ENCODE results near the gene DYNC1I1. TPM values are rescaled to one million over a fixed set of nuclear protein-coding genes. Genes with fewer than 3 reads are reported as not detected.

The DYNC1I1 gene
- total RNA-seq, 2 experiments from 2014 or later, result not detected

GRCh38 chr7:96013836-96014235 lies 241.5 kb downstream of the DYNC1I1 start:
- H3K27me3 Mint-ChIP-seq, result peaks cover 17% of the 10 kb centered on the region
- intact Hi-C loops (cut with DNase I, micrococcal nuclease), result no loop called here
- H3K4me1 Mint-ChIP-seq, result peaks cover 3% of the 10 kb centered on the region
- H3K36me3 Mint-ChIP-seq (ENCODE audit: low read depth), result no peaks in the 10 kb centered on the region
- no peak overlapping the region for H3K27ac Mint-ChIP-seq
- ATAC-seq (no peak), DNase-seq (no peak)
- ChIA-PET CTCF (interaction anchor here (0.5 kb wide), 1 partner anchor 1305 kb away, joined by 4 read pairs; no protein-coding TSS in a partner anchor), POLR2A (no interaction called here)
- H3K4me3 Mint-ChIP-seq, result no peak overlapping the region
- no peaks in the 10 kb centered on the region for H3K9me3 Mint-ChIP-seq (ENCODE audit: low read depth)

DNA sequence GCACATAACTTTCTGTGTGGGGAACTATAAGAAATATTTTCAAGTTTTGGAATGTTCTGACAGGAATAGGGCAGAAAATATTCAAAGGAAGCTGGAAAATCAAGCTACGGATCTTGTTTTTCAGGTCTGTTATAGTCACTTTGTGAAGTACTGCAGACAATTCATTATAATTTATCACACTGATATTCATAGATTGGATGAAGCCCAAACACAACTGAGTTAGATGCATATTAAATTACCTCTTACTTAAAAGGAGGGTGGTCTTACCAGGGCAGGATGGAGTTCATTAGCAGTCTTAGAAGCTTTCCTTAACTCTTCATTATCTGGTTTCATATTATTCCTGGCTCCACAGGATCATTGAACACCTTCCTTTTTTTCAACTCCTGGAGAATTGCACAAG lies 242.3 kb downstream of the DYNC1I1 start:
- CTCF ChIA-PET, result interaction anchor here (0.5 kb wide), 1 partner anchor 1306 kb away, joined by 4 read pairs; no protein-coding TSS in a partner anchor
- Mint-ChIP-seq H3K4me3 (no peak overlapping the region), H3K4me1 (peaks cover 3% of the 10 kb centered on the region), H3K27me3 (peaks cover 17% of the 10 kb centered on the region), H3K36me3 (ENCODE audit: low read depth) (no peaks in the 10 kb centered on the region), H3K9me3 (ENCODE audit: low read depth) (no peaks in the 10 kb centered on the region), H3K27ac (no peak overlapping the region)
- ATAC-seq (no peak), DNase-seq (no peak)
- POLR2A ChIA-PET, result no interaction called here
- intact Hi-C loops (cut with DNase I, micrococcal nuclease), result no loop called here

DNA sequence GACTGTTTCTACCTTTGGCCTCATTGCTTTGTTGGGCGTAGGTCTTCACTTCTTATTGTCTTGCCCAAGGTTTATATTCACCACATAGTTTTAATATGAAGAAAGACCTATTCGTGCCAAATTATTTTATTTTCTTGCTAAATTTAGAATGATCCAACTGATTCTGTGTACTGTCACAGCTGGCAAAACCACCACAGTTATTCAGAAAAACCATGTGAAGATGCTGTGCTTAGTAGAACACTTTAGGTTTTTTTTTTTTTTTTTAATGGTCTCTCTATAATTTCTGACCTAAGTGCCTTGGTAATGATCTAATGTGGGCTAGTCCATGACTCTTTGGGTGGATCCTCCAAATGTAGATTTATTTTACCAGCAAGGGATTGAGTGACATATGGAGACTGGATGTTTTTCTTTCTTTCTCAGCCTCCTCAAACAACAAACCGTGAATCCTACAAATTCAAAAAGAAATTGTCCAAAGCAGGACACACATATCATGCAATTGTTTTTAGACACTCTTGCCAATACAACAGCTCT lies 243.8 kb downstream of the DYNC1I1 start:
- ChIA-PET POLR2A (no interaction called here), CTCF (interaction anchor here (0.5 kb wide), 1 partner anchor 926 kb away, joined by 3 read pairs; no protein-coding TSS in a partner anchor)
- H3K36me3 Mint-ChIP-seq (ENCODE audit: low read depth), result no peaks in the 10 kb centered on the region
- H3K4me1 Mint-ChIP-seq, result peaks cover 3% of the 10 kb centered on the region
- intact Hi-C loops (cut with DNase I, micrococcal nuclease), result no loop called here
- no peaks in the 10 kb centered on the region for H3K9me3 Mint-ChIP-seq (ENCODE audit: low read depth)
- no peak overlapping the region for H3K4me3 Mint-ChIP-seq
- ATAC-seq, result no peak
- peaks cover 23% of the 10 kb centered on the region for H3K27me3 Mint-ChIP-seq
- DNase-seq, result no peak
- no peak overlapping the region for H3K27ac Mint-ChIP-seq

DNA sequence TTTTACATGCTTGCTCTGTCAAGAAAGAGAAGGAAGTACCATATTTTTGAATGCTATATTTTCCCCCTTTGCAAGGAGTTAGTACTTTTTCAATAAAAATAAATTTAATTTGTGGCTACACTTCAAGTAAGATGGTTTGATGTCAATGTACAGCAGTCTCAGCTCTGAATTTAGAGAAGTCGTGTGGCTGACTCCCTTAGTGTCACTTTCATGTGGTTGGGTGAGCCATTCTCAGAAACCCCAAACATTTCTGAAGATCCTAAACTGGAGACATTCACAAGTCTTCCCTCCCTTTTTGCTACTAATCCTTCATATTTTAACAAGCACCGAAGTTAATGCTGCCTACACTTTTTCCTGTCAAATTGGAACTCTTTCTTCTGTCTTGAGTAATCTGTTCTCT lies 244.4 kb downstream of the DYNC1I1 start:
- Mint-ChIP-seq H3K27me3 (peaks cover 23% of the 10 kb centered on the region), H3K27ac (no peak overlapping the region), H3K4me1 (peaks cover 3% of the 10 kb centered on the region), H3K36me3 (ENCODE audit: low read depth) (no peaks in the 10 kb centered on the region), H3K4me3 (no peak overlapping the region), H3K9me3 (ENCODE audit: low read depth) (no peaks in the 10 kb centered on the region)
- intact Hi-C loops (cut with DNase I, micrococcal nuclease), result no loop called here
- CTCF ChIA-PET, result interaction anchor here (0.5 kb wide), 1 partner anchor 926 kb away, joined by 3 read pairs; no protein-coding TSS in a partner anchor
- POLR2A ChIA-PET, result no interaction called here
- ATAC-seq, result peak; percentile 42
- no peak for DNase-seq

DNA sequence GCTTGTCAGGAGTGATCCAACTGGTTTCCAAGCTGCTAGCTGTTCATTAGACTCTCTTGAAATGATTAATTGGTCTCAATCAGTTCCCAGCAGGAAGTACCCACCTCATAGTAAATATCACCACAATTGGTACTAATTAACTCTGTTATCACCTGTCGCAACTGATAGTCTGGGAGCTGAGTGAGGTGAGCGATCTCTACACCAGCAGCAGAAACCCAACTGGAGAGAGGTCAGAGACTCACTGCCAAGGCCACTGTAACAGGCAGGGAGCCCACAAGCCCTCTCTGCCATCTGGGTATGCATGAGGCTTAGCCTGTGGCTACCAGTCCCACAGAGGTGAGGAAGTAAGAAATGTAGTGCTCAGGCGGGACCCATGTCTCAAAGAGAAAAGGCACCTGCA lies 245.5 kb downstream of the DYNC1I1 start:
- no peak overlapping the region for H3K27ac Mint-ChIP-seq
- no peaks in the 10 kb centered on the region for H3K9me3 Mint-ChIP-seq (ENCODE audit: low read depth)
- no peak for DNase-seq
- H3K4me3 Mint-ChIP-seq, result no peak overlapping the region
- H3K27me3 Mint-ChIP-seq, result peaks cover 20% of the 10 kb centered on the region
- ChIA-PET POLR2A (no interaction called here), CTCF (no interaction called here)
- no peak for ATAC-seq
- H3K4me1 Mint-ChIP-seq, result peaks cover 3% of the 10 kb centered on the region
- H3K36me3 Mint-ChIP-seq (ENCODE audit: low read depth), result no peaks in the 10 kb centered on the region
- intact Hi-C loops (cut with DNase I, micrococcal nuclease), result no loop called here

- Mint-ChIP-seq H3K36me3 (ENCODE audit: low read depth) (no peaks in the 10 kb centered on the region), H3K4me3 (no peak overlapping the region), H3K9me3 (ENCODE audit: low read depth) (no peaks in the 10 kb centered on the region), H3K27me3 (peaks cover 22% of the 10 kb centered on the region), H3K4me1 (peaks cover 3% of the 10 kb centered on the region), H3K27ac (no peak overlapping the region)
- CTCF ChIA-PET, result no interaction called here
- POLR2A ChIA-PET, result no interaction called here
- ATAC-seq, result no peak
- intact Hi-C loops (cut with DNase I, micrococcal nuclease), result no loop called here
- no peak for DNase-seq
These were observed 249.2 kb downstream of the DYNC1I1 start for GRCh38 chr7:96021568-96021967.

DNA sequence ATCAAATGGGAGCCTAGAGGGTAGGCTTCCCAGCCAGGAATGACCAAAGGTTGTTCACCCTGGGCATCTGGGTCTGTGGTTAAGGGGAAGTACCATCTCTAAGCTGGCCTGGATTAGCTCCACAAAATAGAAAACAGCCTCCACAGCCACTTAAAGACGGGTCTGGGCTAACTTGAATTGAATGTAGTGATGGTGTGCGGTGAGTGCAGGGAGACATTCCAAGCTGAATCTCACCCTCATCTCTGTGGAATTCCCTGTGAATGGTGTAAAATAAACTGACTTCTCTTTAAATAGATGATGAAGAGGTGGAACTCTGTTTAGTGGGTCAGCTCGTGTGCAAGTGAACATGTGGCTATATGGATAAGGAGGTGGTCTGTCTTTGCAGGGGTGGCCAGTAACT lies 251.0 kb downstream of the DYNC1I1 start:
- H3K36me3 Mint-ChIP-seq (ENCODE audit: low read depth), result no peaks in the 10 kb centered on the region
- H3K27ac Mint-ChIP-seq, result no peak overlapping the region
- ChIA-PET POLR2A (no interaction called here), CTCF (interaction anchor here (0.8 kb wide), 1 partner anchor 107 kb away, joined by 3 read pairs; no protein-coding TSS in a partner anchor)
- ATAC-seq (no peak), DNase-seq (no peak)
- intact Hi-C loops (cut with DNase I, micrococcal nuclease), result no loop called here
- peaks cover 18% of the 10 kb centered on the region for H3K27me3 Mint-ChIP-seq
- H3K4me3 Mint-ChIP-seq, result no peak overlapping the region
- no peaks in the 10 kb centered on the region for H3K9me3 Mint-ChIP-seq (ENCODE audit: low read depth)
- H3K4me1 Mint-ChIP-seq, result no peaks in the 10 kb centered on the region

DNA sequence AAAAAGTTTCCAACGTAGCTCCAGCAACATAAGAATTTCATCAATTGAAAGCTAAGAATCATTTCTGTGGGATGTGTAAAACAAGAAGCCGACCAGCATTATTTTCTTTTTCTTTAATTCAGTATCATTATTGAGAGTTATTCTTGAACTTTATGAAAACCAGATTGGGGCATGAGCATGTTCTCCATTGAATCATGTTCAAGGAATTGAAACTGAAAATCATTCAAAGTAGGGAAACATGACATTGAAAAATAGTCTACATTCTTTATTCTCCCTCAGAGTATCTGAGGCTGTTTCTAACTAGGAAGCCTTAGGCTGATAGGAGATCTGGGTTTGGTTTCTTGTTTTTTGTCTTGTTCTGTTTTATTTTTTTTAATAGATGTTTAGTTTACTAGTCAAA lies 253.7 kb downstream of the DYNC1I1 start:
- no peak for ATAC-seq
- intact Hi-C loops (cut with DNase I, micrococcal nuclease), result no loop called here
- H3K36me3 Mint-ChIP-seq (ENCODE audit: low read depth), result no peaks in the 10 kb centered on the region
- POLR2A ChIA-PET, result no interaction called here
- peaks cover 10% of the 10 kb centered on the region for H3K27me3 Mint-ChIP-seq
- peaks cover 2% of the 10 kb centered on the region for H3K4me1 Mint-ChIP-seq
- no peak overlapping the region for H3K27ac Mint-ChIP-seq
- CTCF ChIA-PET, result no interaction called here
- no peak overlapping the region for H3K4me3 Mint-ChIP-seq
- H3K9me3 Mint-ChIP-seq (ENCODE audit: low read depth), result no peaks in the 10 kb centered on the region
- no peak for DNase-seq

- Mint-ChIP-seq H3K9me3 (ENCODE audit: low read depth) (no peaks in the 10 kb centered on the region), H3K27me3 (peaks cover 10% of the 10 kb centered on the region), H3K4me1 (peaks cover 2% of the 10 kb centered on the region), H3K27ac (no peak overlapping the region), H3K36me3 (ENCODE audit: low read depth) (no peaks in the 10 kb centered on the region), H3K4me3 (no peak overlapping the region)
- ATAC-seq (no peak), DNase-seq (no peak)
- CTCF ChIA-PET, result no interaction called here
- POLR2A ChIA-PET, result no interaction called here
- intact Hi-C loops (cut with DNase I, micrococcal nuclease), result no loop called here
These were observed 254.3 kb downstream of the DYNC1I1 start for GRCh38 chr7:96026611-96027010.

DNA sequence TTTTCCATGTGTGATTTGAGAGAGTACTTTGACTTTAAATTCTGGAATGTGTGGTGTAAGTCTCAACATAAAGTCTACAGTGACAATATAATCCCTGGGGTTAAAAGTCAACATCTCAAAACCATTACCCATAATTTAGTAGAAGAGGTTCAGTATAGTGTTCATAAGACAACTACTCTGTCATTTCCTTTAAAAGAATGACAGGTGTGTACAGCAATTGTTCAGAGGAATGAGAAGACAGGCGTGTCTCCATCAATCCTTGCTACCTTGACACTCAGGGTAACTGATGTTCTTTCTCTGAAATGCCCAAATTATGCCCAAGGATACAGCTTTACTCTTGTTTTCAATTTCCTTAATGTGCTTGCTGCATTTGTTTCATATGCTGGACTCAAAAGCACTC lies 256.4 kb downstream of the DYNC1I1 start:
- H3K27ac Mint-ChIP-seq, result no peak overlapping the region
- peaks cover 9% of the 10 kb centered on the region for H3K27me3 Mint-ChIP-seq
- ATAC-seq (no peak), DNase-seq (no peak)
- no peak overlapping the region for H3K4me3 Mint-ChIP-seq
- POLR2A ChIA-PET, result no interaction called here
- H3K9me3 Mint-ChIP-seq (ENCODE audit: low read depth), result no peaks in the 10 kb centered on the region
- no peaks in the 10 kb centered on the region for H3K36me3 Mint-ChIP-seq (ENCODE audit: low read depth)
- CTCF ChIA-PET, result interaction anchor here (0.8 kb wide), 1 partner anchor 18 kb away, joined by 3 read pairs; no protein-coding TSS in a partner anchor
- intact Hi-C loops (cut with DNase I, micrococcal nuclease), result no loop called here
- H3K4me1 Mint-ChIP-seq, result peaks cover 2% of the 10 kb centered on the region

DNA sequence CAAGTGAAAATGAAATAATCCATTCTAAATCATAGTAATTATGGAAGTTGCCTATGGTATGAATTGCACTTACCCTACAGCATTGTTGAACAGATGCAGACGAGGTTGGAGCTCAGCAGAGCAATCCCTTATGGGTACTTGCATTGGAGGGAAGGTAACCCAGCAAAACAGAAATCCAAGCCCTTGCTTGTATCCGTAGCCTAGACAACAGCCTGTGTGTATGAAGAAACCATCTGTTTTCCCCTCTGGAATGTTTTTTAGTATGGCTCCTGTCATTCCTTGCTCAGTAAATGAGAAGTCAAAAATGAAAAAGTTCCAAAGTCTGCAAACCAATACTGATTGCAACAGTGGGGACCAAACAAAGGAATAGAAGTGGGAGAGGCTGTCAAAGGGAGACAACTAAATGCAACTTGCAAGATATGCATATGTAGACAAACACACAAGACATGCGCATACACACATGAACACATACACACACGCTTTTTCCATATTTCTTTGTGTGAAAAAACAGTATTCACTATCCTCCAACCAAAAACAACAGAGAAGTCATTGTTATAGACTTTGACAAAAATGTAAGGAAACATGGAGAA lies 260.8 kb downstream of the DYNC1I1 start:
- Mint-ChIP-seq H3K27me3 (peaks cover 5% of the 10 kb centered on the region), H3K27ac (no peak overlapping the region), H3K36me3 (ENCODE audit: low read depth) (no peaks in the 10 kb centered on the region), H3K4me1 (peaks cover 2% of the 10 kb centered on the region), H3K4me3 (no peak overlapping the region), H3K9me3 (ENCODE audit: low read depth) (no peaks in the 10 kb centered on the region)
- CTCF ChIA-PET, result no interaction called here
- ATAC-seq (no peak), DNase-seq (no peak)
- POLR2A ChIA-PET, result no interaction called here
- intact Hi-C loops (cut with DNase I, micrococcal nuclease), result no loop called here

- POLR2A ChIA-PET, result no interaction called here
- Mint-ChIP-seq H3K9me3 (ENCODE audit: low read depth) (no peaks in the 10 kb centered on the region), H3K36me3 (ENCODE audit: low read depth) (no peaks in the 10 kb centered on the region), H3K4me3 (no peak overlapping the region), H3K27me3 (peaks cover 7% of the 10 kb centered on the region), H3K4me1 (no peaks in the 10 kb centered on the region), H3K27ac (no peak overlapping the region)
- DNase-seq (no peak), ATAC-seq (no peak)
- CTCF ChIA-PET, result no interaction called here
- intact Hi-C loops (cut with DNase I, micrococcal nuclease), result no loop called here
These were observed 262.8 kb downstream of the DYNC1I1 start for GRCh38 chr7:96034940-96035727.

Measured in activated CD4-positive, alpha-beta T cell treated with anti-CD3 and anti-CD28 coated beads for 36 hours (primary cell).